ENCODE measurements around the gene SLC12A1. TPM values are rescaled to one million over a fixed set of nuclear protein-coding genes. Genes with fewer than 3 reads are reported as not detected.

The SLC12A1 gene
- not detected for total RNA-seq

DNA sequence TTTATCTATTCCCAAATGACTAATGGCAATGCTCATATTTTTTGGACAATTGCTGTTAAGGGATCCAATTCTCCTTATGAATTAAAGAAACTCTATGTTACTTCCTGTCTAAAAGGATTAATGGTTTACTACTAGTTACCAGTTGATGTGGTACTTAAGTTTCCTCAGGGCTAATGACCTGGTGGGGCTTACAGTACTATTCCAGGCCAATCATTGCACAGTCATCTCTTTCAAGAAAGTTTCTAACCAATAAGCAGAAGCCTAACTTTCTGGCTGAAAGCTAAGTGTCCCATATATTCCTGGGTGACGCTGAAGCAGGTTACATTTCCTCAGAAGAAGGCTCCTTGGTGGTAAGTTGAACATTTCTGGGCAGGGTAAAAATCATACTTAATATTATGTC, at the start of gene SLC12A1:
Gene SLC12A1, plus strand, starts transcription at position 322 of the 400 bp plus-strand sequence. CDS start 1,418 bp downstream, outside the sequence.
- CTCF ChIA-PET: no interaction called here

DNA sequence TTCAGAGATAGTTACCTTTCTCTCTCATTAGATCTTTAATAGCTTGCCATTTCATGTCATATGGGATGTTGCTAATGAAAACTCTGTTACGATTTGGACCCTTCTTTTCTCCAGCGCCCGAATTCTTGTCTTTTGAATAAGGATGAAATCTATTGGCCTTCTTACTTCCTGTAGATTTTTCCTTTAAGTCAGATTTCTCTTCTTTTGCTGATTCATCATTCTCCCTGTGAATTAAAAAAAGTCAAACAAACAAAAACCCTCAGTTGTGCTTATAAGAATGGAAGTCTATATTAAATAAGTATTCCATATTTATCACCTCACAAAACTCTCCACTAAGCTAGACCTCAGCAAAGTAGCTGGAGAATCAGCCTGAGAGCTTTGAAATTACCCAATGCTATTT, 37.5 kb upstream of the SLC12A1 start:
- ChIA-PET CTCF (no interaction called here), POLR2A (no interaction called here)

More for the DNA sequence above, at the start of gene SLC12A1:
- POLR2A ChIA-PET: no interaction called here

DNA sequence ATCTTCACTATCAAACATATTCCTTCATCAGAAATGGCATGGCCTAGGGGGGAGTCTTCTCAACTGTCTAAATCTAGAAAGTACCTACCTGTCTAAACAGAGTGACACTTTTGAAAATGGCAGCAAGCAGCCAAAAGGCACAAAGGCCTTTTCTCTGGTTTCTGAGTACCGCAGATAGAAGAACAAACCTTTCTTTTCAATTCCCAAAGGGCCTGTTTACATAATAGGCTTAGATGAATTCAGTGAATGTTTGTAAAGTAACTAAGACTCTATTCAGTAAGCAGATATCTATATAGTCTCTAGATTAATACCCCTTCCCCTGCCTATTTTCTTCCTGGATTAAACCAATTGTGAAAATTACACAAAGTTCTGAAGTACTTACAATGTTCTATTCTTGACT, 35.1 kb upstream of the SLC12A1 start:
- ChIA-PET CTCF (no interaction called here), POLR2A (no interaction called here)

DNA sequence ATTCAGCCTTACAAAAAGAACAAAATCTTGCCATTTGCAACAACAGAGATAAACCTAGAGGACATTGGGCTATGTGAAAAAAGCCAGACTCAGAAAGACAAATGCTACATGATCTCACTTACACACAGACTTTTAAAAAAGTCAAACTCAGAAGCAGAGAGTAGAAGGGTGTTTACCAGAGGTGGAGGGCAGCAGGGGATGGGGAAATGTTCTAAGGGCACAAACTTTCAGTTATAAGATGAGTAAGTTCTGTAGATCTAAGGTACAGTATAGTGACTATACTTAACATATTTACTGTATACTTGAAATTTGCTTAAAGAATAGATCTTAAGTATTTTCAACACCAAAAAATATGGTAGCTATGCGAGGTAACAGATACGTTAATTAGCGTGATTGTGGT, 31.0 kb upstream of the SLC12A1 start:
- ChIA-PET CTCF (no interaction called here), POLR2A (no interaction called here)

DNA sequence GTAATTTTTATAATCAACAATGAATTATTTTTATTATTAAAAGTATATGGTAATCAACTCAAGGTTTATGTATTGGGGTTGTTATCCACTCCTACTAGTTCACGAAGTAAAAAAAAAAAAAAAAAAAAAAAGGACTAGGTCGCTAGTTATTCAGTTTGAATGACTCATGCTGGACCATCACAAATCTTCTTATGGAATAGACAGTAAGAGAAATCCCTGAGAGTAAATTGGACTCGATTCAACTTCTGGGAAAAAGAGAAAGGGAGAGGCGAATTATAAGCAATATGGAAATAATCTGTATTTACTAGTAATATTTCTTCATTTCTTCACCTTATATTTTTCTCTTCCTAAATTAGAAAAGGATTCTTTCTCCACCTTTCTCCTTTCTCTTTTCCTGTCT, 30.0 kb upstream of the SLC12A1 start:
- POLR2A ChIA-PET: no interaction called here
- CTCF ChIA-PET: no interaction called here

DNA sequence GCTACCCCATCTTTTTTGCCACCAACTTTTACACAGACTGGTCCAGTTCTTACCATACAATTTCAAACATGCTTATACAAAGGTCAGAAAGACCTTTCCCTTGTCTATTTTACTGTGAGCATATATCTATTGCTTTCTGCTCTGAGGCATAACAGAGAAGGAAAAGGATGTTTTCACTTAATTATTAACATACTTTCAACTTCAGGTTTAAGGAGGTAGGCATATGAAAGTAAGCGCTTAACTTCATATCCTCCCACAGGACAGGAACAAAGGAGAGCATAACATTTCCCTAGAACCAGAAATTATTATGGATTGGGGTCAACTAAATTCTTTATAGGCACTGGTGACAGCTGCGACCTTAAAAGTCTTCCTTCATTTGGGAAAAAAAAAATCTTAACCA, 29.1 kb upstream of the SLC12A1 start:
- CTCF ChIA-PET: no interaction called here

DNA sequence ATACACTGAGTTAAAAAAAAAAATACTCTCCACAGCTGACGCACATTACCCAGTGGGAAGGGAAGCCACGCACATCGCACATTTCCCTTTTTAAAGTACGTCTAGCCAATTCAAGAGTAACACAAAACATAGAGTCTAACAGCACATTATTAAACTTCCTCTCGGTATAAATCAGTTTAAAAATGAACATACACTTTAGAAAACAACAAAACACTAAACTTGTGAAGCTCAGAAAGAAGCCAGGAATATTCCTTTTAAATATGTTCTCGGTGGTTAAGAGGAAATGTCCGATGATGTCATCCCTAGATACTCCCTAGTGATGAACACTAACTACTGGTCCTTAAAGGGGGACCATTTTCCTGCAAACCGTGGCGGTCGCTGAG, 28.7 kb upstream of the SLC12A1 start:
- ChIA-PET POLR2A (no interaction called here), CTCF (no interaction called here)

More for the DNA sequence above, 29.1 kb upstream of the SLC12A1 start:
- POLR2A ChIA-PET: no interaction called here

DNA sequence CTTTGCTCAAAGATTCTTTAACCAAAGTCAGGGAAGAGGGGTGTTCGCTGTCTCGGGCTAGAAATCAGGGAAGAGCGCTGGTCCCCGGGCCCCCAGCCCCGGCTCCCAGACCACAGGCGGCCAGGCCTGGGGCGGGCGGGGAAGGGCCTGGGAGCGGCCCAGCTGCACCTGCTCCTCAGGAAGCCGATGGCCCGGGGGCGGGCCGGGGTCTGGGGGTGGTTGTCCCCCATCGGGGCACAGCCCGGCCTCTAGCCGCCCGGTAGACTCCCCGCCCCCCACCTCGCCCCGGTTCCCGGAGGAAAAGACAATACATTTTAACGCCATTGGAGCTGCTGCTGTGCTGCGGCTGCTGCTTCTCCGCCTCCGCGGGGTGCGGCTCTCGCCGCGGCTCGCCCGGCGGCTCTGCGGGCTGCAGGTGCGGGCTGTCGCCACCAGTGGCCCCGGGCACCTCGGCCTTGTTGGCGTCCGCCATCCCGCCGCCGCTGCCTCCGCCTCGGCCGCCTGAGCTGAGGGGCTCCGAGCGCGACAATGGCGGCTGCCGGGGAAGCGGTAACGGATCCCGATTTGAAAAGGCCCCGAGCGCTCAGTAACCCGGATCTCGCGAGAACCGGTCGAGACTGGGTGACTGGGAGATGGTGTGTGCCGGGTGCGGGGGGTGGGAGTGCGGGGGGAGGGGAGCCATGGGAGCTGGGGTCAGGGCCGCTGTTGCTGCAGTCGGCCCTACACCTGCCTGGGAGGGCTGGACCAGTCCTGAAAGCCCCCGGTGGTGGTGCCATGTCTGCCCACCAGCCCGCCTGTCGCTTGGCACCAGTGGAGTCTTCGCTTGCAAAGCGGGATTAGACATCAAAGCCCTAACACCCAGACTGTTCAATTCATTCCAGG, 28.1 kb upstream of the SLC12A1 start, which contains the start of gene MYEF2:
Gene MYEF2, minus strand, starts transcription at position 530 of the 882 bp plus-strand sequence. Its CDS starts 58 bp downstream, at position 472.
- ChIA-PET POLR2A (no interaction called here), CTCF (no interaction called here)

DNA sequence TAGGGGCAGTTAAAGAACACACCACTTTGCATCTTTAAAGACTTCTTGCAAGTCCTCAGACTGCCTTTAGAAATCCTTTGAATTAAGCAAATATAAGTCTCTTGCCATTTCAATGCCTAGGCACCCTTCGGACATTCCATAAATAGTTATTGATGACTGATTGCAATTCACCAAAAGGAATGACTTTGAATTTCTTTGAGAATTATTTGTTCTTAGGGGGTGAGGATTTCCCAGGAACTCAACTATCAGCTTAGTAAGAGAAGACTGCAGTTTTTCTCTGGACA, 27.5 kb upstream of the SLC12A1 start:
- POLR2A ChIA-PET: no interaction called here
- CTCF ChIA-PET: no interaction called here

DNA sequence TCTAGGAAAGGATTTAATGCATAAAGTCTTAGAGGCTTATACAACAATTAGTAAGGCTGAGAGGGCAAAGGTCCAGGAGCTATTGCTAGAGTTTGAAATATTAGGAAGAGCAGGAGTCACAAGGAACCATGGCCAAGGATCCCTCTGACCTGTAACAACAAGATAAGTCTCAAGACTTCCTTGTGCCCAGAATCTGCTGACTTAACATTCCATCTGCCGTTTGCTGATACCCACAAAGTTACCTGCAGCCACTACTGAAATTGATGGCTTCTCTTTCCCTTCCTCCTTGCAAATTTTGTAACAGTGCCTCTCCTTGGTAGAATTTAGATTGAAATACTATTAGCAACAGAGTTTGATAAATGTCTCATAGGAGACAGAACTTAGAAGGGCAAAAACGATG, 23.4 kb upstream of the SLC12A1 start:
- POLR2A ChIA-PET: no interaction called here

DNA sequence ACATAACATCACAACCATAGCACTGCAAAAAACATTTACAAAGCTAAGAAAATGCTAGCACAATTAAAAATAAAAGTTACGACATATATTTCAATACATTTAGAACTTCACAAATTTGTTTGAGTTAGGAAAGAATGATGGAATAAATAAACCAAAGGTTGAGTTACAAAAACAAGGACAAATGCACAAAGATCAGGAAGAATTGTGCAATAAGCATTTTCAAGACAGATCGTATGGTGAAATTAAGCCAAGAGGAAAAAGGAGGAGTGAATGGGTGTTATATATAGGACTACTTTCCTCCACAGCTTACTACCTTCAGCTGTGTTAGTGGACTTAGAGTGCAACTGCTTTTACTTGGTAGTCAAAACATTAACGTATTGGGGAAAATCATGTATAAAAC, 20.6 kb upstream of the SLC12A1 start:
- CTCF ChIA-PET: no interaction called here
- POLR2A ChIA-PET: no interaction called here

More for the DNA sequence above, 23.4 kb upstream of the SLC12A1 start:
- CTCF ChIA-PET: no interaction called here

DNA sequence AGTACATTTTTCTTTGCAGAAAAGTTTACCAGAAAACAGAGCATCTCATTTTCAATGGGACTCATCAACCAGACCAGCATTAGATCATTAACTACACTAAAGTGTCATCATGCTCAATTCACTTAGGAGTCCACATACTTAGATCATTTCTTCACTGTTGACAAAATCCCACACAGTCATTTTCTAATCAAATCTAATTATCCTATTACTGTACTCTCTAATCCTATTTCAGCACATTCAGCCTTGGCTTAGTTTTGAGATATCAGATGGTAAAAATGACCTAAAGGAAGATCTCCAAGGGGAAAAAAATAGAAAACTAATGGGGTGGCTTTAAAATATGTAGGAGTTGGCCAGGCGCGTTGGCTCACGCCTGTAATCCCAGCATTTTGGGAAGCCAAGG, 19.8 kb upstream of the SLC12A1 start:
- CTCF ChIA-PET: no interaction called here
- POLR2A ChIA-PET: no interaction called here

DNA sequence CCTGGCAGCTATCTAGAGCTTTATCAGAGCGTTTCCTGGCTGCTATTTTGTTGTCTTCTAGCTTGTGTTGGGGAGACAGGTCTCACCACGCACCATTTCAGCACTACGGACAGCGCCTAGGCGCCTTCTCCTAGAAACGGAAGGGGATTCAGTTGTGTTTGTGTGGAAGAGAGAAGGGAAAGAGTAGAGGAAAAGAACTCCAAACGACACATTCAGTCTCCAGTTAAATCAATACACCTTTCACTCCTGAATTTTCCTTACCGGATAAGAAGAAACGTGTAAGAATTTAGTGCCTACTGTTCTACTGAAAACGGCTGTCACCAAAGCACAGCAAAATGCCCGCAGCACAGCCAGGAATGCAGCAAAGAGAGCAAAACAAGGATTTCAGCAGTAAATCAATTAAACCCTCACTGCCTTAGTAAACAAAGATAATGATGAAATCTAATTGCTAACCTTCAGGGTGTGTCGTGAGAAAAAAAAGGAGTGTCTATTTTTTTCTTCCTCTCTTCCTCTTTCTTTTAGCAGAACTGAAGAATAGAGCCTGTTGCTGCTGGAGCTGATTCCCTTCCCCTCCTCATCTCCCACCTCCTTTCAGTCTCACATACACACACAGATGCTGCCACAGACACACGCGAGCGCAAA, 15.0 kb upstream of the SLC12A1 start:
- ChIA-PET CTCF (no interaction called here), POLR2A (no interaction called here)

DNA sequence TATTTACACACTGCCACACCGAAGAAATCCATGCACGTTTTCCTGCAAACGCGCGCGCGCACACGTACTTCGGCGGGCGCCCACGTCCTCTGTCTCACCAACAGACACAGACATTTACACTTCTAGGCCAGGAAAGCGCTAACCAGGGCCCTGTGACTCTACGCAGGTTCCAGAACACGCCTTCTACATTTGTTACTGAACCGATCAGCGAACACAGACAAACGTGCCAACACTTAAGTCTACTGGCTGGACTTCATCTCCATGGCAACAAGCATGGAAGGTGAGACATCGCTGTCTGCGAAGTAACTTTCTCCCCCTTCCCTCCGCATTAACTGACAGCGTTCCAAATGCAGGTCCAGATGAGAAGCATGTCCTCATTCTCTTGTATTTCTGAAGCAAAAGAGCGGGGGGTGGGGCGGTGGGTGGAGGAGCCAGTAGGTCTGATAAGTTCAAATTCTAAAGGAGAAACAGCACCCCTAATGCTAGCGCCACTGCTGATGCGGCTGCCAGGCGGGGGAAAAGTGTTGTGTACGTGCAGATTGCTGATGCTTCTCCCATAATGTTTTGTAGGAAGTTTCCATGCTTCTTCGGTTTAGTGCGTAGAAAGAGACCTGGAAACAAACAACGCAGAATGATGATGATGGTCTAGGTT, 14.4 kb upstream of the SLC12A1 start, which contains the start of gene CTXN2:
Gene CTXN2, plus strand, starts transcription at position 92 of the 652 bp plus-strand sequence. CDS start 9,636 bp downstream, outside the sequence.
- ChIA-PET POLR2A (no interaction called here), CTCF (no interaction called here)

DNA sequence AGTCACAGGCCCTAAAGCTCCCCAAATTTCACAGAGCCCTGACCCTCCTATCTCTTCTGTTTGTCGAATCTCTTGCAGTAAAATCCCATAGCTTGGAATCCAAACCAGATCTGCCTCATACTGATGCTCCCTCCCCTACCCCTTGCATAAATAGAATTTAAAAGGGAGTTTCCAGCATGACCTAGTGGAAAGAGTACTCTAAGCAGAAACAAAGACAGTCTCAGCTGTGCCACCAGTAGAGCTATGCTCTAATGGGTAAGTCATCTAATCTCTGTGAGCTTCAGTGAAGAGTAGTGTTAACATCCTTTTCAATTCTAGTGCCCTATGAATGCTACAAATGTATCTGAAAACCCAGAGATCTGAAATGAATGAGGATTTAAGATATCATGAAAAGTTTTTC, 4.0 kb upstream of the SLC12A1 start:
- CTCF ChIA-PET: interaction anchor here (0.8 to 1.1 kb wide), 2 partner anchors 8 to 14 kb away, joined by 3 read pairs; no protein-coding TSS in a partner anchor
- POLR2A ChIA-PET: no interaction called here

DNA sequence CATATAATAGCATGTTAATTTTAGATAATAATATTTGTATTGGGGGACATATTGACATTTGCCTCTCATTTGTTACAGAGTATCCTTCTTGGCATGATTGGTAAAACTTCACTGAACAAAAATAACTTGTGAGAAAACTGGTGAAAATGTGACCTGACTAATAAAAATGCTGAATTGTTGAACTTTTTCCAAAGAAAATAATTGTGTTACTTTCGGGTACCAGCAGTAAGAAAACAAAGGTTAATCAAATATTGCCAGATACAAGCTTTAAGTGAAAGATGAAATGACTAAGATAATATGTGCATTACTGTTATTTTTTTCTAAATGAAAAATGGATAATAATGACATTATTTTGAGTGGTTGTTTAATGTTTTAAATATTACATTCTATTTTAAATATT, 15.2 kb downstream of the SLC12A1 start:
- CTCF ChIA-PET: no interaction called here
- POLR2A ChIA-PET: no interaction called here

DNA sequence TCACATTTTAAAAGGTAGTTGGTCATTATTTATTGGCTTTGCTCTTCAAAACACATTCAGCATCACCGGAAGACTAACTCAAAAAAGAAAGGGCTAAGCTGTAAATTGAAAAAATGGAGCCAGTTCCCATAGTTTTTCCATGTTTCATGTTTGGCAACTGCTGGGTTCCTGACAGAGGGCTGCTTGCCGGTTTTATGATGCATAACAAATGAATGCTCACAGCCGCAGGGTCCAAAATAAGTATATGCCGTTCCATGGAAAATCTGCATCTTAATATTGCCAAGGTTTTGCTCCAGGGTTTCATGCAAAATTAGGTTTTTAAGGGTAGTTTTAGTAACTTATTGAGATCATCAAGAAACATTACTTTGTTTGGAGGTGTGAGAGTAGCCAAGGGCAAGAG, 15.8 kb downstream of the SLC12A1 start:
- ChIA-PET POLR2A (no interaction called here), CTCF (no interaction called here)

DNA sequence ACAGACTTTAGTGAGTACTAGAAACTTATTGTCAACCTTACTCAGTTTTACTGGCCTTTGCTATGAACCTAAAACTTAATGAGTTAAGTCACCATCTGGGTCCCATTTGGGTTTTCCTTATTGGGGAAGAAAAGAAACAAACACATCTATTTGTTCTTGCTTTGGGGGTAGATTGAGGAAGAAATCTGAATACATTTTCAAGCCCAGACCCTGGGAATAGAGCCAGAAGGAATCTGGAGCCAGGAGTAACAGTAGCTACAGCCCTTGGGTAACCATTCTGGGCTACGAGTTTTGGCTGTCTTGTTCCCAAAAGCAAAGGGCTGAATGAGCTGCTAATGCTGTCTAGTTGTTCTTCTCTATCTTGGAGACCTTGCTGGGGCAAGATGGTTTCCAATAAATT, 16.5 kb downstream of the SLC12A1 start:
- CTCF ChIA-PET: no interaction called here
- POLR2A ChIA-PET: no interaction called here

DNA sequence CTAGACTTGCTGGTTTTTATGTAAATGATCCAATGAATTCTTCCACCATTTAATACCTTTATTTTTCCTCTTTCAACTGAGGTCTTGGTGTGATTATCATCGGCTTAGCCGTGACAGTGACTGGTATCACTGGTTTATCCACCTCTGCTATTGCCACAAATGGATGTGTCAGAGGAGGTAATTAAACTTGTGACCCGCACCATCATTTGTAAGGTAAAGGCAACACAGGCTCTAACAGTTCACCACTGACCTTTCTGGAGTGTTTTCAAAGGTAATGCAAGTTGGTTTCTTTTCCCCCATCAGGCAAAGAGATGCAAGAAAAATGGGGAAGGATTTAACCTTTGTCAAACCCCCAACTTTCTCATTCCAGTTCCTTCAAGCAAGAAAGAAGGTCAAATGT, 19.7 kb downstream of the SLC12A1 start:
- POLR2A ChIA-PET: no interaction called here
- CTCF ChIA-PET: no interaction called here

DNA sequence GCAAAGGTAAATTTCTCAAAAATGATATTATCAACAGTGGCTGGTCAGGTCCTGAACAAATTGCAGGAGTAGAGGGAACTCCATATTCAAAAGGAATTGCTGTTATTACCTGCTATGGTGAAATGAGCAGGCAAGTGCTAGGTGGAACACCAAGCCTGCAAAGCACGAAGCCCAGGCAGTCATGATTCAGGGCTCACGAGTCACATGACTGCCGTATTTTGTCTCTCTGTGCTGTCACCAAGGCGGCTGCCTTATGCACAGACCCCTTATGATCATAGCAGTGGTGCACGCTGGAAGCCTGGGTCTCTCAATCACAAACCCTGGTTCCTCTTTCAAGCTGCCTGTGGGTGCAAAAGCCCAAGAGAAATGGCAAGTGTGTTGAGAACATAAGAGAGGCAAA, 24.4 kb downstream of the SLC12A1 start:
- ChIA-PET POLR2A (no interaction called here), CTCF (no interaction called here)

DNA sequence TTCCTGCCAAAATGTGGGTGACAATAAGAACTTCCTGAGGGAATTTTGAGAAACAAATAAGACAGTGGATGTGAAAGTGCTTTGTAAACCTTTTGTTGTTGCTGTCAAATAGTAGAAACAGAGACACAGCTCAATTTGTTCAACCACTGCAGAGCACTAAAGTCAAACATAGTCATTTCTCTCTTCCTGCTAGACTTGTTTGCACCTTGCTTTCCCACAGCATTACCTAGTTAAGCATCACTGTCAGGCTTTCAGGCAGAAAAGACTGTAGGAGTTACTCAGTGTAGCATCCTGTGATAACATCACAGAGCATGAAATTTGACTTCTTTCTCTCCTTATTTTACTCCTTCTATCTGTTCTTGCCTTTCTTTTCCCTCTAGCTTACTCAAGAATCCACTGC, 27.1 kb downstream of the SLC12A1 start:
- CTCF ChIA-PET: no interaction called here
- POLR2A ChIA-PET: no interaction called here
